GM18526 (cell line): ENCODE measurements around the gene FAM32A.

ENCODE experiments used
- POLR2A ChIP-seq: IDR thresholded peaks from 3 replicates; pipeline ENCODE4 v1.6.1; 2011; ENCODE audit not compliant: insufficient read length; ENCODE audit errors: extremely low read depth

The FAM32A gene

DNA sequence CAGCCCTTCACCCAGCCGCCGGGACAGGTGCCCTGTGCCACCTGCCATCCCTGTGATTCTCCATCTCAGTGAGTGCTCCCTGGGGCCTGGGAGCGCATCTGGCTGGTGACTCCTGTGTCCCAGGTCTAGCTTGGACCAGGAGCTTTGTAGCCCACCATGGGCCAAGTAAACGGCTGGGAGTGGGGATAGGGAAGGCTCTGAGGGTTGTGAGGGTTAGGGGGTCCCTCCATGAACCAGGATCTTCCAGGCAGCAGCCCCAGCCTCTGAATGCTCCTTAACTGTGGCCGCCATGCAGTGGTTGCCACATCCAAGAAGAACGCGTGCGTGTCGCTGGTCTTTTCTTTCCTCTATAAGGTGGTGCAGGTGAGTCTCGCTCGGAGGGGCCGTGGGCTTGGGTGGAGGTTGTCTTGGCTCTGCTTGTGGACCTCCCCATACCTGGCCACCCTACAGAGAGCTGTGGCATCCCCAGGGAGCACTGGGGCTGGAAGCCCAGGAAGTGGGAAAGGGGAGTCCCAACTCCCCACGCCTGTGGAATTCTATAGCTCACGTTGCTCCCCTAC, 20.9 kb downstream of the FAM32A start:
- no peak for TF ChIP-seq POLR2A

DNA sequence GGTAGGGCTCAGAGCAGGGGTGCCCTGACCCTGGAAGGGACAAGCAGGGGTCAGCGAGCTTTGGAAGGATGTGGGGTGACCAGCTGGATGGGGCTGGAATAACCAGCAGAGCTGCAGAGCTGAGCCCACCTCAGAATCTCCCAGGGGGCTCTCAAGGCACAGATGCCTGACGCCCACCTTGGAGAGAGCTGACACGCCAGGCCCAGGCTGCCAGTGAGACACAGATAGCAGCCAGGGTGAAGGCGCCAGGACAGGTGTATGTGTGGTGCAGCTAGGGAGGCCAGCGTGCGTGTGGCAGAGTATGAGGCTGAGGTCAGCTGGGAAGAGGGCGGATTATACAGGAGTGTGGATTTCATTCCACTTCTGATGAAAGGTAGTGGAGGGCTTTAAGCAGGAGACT, 21.4 kb downstream of the FAM32A start:
- no peak for TF ChIP-seq POLR2A

- TF ChIP-seq POLR2A = no peak
Measured at GRCh38 chr19:16207063-16207462, 21.9 kb downstream of the FAM32A start.

- TF ChIP-seq POLR2A = no peak
Measured at GRCh38 chr19:16207490-16208025, 22.3 kb downstream of the FAM32A start.

DNA sequence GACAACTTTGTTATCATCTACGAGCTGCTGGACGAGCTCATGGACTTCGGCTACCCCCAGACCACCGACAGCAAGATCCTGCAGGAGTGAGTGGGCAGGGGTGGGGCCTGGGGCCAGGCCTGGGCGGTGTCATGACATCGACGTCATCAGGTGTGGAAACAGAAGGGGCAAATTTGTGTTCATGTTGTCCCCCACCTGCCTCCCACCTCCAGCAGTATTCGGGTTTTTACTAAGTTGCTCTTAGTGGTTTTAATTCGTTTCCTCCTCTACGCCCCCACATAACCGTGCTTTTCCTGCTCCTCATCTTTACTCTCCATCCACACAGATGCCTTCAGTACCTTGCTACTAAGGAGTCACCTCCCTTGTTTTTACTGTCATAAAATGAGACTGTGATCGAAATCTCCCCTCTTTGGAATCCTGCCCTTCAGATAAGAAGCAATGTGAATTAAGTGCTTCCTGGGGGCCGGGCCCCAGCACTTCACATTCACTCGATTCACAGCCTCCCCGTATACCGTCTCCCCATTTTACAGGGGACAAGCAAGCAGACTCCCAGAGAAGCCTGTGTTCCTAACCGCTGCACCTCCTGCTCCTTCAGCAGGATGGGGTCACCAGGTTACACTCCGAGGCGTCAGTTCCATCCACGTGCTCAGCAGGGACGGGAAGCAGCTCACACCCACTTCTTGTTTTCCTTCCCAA, 23.0 kb downstream of the FAM32A start:
- TF ChIP-seq POLR2A = no peak

- TF ChIP-seq POLR2A = no peak
Measured at GRCh38 chr19:16208847-16209665, 23.8 kb downstream of the FAM32A start.

DNA sequence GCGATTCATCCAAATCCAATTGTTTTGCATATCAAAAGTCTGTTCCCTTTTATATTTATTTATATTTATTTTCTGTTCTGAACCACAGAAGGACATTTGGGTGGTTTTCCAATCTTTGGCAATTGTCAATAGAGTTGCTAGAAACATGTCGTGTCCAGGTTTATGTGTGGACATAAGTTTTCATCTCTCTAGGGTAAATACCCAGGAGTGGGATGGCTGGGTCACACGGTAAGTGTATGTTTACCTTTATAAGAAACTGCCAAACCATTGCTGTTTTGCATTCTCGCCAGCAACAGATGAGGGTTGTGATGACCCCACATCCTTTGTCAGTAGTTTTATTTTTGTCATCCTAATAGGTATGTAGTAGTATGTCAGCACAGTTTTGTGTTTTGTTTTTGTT, 25.0 kb downstream of the FAM32A start:
- no peak for TF ChIP-seq POLR2A

- no peak for TF ChIP-seq POLR2A
Measured at GRCh38 chr19:16213076-16213475, 27.9 kb downstream of the FAM32A start.

- no peak for TF ChIP-seq POLR2A
Measured at GRCh38 chr19:16216744-16217670, 31.8 kb downstream of the FAM32A start.

DNA sequence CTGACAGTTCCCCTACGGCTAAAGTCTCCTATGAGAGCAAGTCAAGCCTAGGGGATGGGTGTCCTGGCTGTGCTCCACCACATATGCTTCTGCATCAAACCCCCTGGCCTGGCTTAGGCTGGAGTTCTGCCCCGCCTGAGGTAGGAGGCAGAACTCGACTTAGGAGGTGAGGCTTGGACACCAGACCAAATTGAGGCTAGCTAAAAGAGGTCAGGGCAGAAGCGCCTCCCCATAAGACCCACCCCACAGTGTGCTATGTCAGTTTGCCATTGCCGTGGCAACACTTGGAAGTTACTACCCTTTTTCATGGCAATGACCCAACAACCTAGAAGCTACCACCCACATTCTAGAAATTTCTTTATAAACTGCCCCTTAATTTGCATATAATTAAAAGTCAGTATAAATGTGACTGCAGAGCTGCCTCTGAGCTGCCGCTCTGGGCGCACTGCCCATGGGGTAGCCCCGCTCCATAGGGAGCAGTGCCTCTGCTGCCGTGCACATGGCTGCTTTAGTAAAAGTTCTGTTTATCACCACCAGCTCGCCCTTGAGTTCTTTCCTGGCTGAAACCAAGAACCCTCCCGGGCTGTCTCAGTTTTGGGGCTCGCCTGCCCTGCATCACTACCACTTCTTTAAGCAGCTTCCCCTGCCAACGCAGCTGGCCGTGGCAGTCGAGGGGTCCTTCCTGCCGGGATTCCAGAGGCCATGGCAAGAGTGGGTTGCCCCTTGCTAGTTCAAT, 32.7 kb downstream of the FAM32A start:
- no peak for TF ChIP-seq POLR2A

GRCh38 chr19:16218851-16219250, 33.6 kb downstream of the FAM32A start:
- no peak for TF ChIP-seq POLR2A

GRCh38 chr19:16222806-16223205, 37.6 kb downstream of the FAM32A start:
- TF ChIP-seq POLR2A = no peak

DNA sequence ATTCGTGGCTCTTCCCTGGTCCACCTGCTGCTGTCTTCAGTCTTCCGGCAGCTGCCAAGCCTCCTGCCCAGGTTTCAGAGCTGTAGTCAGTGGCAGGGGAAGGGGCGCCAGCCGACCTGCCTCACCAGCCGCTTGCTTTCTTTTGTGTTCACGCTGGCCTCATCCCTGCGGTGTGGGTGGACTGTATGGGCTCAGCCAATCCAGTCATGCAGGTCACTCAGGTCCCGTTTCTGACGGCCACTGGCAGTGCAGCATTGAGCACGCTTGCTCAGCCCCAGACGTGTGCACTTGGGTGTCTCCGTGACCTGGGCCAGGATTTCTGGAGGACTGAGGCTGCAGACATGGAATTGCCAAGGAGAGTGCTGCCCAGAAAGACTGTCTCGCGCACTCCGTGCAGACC, 38.5 kb downstream of the FAM32A start:
- no peak for TF ChIP-seq POLR2A

DNA sequence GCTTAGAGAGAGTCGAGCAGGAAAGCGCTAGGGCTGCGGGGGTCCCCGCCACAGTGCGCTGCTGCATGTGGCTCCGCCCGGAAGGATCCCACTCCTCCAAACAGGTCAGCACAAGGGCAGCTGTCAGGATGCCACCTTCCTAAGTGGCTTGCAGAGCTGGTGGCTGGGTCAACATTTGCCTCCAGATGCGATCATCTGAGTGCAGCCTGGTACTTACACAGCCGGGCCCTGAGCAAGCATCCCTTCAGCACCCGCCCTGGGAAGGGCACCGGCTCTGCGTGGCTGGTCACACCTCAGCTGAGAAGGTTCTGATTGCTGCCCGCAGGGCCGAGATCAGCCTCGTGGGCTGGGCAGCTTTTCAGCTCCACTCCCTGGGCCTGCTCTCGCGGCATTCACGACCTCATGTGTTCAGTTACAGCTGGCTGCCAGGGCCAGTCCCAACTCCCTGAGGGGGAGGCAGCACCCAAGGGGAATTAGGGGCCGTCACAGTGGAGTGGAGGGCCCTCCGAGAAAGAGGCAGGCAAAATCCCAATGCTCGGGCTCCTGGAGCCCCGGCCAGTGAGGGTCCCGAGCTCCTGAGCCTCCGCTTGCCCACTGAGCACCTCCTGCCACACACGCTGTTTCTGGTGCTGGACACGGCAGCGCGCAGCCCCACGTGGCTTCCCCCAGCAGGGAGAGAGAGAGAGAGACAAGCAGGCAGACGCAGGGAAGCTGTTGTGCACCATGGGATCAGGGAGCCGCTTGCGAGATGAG, 39.3 kb downstream of the FAM32A start:
- no peak for TF ChIP-seq POLR2A
